Measurements from ENCODE around the gene SYNPO2.

SYNPO2 gene

DNA sequence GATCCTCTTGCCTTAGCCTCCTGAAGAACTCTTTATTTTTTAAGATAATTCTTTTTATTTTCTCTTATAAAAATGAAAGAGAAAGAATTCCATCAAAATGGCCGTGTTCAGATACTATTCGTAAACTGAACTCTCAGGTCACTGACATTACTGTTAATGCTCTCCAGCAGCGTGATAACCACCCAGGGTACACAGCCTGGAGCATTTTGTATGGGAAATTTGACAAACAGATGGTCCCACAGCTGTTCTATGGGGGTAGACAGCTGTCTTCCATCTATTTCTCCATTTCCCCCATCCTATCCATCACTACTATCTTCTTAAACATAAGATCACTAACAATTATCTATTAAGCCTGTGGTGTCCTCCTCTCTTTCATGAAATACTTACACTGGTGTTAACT lies 47.8 kb downstream of the SYNPO2 start:
- DNase-seq: no peak

DNA sequence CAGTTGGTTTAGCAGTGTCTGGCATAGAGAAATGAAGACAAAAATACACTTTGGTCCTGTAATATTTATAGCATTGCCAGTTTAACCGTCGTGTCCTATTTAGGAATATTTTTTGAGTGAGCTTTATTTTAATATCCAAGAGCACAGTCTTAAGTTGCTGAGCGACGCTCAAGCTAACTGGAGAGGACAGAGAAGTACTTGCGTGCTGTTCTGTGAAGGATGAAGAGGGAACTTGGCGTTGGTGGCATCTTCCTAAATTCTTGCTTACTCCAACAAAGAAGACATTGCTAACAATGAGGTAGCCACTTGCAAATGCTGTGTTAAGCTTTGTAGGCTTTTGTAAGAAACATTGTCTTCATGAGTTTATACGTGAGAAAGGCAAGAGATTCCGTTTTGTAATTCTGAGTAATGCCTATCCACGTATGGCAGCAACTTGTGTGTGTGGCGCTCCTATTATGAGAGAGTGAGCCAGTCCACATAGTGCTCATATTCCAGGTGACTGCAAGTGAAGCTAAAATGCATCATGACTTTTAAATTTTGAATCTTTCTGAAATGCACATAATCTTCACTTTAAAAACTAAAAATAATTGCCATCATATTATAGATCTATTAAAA lies 50.6 kb downstream of the SYNPO2 start:
- no peak for DNase-seq

DNA sequence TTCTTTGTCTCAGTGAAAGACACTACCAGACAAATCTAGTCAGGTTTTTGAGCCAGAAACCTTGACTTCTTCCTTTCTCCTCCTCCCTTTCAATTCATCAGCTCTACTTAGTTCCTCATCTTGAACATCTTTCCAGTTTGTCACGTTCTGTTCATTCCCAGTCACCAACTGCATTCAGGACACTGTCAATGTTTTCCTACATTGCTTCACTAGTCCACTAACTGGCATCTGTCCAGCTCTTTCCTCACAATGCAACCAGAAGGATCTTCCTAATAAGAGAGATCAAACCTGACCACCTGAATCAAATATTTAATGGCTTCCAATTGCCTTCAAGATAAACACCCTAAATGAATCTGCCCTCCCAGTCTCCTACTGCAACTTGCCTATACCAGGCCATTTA lies 52.5 kb downstream of the SYNPO2 start:
- no peak for DNase-seq

DNA sequence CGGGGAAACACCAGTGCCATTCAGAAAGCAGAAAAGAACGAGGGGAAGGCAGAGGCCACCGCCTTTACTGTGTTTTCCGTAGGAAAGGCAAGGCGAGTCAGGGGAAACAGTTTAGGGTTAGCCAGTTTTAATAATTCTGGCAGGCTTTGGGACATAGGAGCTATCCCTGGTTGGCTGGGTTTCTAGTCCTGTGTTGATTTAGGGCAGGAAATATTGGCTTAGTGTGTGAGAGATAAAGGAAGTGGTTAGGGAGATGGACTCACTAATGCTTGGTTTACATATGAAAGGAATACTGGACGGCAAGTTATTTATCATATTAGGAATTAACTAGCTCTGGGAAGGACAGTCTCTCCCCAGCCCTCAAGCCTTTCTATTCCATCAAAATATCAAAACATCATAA lies 53.1 kb downstream of the SYNPO2 start:
- DNase-seq: no peak

DNA sequence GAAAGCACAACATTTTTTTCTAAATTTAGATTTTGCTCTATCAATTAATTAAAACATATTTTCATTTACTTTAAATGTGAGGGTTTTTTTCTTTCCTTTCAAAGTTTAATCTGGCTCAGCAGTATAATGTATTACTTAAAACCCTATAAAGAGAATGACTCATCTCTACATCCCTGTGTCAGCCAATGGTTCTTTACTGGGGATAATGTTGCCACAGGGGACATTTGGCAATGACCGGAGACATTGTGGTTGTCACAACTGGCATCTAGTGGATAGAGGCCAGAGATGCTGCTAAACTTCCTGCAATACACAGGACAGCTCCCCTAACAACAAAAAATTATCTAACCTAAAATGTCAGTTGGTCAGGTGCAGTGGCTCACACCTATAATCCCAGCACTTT lies 53.8 kb downstream of the SYNPO2 start:
- DNase-seq: no peak

DNA sequence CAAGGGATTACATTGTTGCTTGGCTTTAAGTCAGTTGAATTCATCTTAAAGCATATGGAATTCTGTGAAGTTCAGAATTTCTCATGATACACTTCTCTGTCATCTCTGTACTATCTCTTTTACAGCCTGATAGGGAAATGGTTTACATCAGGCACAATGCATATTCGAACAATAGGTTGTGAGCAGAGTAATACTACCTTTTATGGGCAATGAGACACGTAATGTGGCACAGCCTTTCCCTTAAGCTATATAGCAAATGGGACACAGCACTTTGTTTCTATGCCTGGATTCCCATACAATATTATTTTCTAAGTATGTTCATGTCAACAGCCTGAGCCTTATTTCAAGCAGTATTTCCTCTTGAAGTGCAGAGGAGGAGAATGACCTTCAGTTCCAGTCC lies 58.4 kb downstream of the SYNPO2 start:
- no peak for DNase-seq

DNA sequence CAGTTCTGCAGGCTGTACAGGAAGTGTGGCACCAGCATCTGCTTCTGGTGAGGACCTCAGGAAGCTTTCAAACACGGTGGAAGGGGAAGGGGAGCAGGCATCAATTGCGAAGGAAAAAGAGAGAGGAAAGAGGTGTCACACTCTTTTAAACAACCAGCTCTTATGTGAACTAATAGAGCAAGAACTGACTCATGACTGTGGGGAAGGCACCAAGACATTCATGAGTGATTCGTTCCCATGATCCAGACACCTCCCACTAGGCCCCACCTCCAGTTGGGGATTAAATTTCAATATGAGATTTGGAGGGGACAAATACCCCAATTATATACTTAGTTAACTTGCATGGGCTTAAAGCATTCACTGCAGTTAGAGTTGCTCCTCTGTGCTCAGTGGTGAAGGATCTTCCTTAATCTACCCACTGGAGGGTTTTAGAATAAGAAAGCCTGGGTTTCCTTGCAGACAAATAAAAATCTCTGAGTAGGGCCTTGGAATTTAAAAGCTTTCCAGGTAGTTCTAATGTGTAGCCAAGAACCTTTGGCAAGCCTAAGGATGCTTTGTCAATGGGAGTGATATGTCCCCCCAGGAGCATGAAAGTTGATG lies 60.0 kb downstream of the SYNPO2 start:
- no peak for DNase-seq

DNA sequence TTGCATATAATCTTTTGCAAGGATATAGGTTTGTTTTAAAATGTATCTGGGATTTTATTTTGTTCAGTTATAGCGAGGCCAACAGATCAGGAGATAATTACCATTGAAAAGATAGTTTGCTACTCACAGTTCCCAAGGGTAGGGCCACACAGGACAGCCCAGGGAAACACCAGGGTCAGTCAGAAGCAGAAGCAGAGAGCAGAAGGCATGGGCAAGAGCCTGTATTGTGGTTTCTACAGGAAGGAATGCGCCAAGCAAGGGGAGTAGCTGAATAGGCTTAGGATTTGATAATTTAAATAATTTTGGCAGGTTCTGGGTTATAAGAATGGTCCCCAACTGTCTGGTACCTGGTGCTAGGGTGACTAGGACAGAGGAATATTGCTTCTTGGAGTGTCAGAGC lies 61.6 kb downstream of the SYNPO2 start:
- DNase-seq: no peak

DNA sequence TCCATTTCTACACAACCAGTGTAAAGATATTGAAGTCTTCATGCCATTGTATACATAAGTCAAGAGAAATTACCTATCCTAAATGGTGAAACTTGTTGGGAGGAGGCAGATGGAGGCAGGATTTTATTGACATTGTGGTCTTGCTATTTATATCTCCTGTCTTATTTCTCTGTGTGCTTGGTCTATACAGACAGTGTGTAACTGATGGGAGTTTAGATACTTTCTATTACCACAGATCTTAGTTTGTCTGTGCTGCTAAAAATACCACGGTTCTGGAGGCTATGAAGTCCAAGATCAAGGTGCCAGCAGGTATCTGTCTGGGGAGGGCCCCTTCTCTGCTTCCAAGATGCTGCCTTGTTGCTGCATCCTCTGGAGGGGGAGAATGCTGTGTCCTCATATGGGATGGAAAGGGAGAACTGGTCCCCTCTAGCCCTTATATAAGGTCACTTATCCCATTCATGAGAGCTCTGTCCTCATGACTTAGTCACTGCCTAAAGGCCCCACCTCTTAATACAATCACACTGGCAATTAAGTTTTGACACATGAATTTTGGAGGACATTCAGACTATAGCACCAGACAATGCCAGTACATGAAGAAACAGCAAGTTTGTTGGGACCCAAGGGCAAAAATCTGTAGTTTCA lies 62.4 kb downstream of the SYNPO2 start:
- no peak for DNase-seq

DNA sequence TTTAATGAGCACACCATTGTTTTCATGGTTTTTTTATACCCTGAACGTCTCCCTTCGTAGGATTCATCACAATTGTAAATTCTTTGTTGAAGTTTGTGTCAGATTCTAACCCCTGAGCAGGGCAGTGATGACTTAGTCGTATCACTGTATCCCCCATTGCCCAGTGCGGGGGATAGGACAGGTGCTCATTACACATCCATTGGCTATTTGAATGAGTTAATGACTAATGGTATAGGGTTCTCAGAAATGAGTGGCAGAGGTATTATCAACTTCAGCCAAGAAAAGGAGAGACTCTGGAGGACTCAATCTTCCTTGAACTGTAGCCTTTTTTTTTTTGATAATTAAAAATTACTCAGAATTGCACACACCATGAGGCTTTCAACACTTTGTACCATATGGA lies 64.6 kb downstream of the SYNPO2 start:
- no peak for DNase-seq

DNA sequence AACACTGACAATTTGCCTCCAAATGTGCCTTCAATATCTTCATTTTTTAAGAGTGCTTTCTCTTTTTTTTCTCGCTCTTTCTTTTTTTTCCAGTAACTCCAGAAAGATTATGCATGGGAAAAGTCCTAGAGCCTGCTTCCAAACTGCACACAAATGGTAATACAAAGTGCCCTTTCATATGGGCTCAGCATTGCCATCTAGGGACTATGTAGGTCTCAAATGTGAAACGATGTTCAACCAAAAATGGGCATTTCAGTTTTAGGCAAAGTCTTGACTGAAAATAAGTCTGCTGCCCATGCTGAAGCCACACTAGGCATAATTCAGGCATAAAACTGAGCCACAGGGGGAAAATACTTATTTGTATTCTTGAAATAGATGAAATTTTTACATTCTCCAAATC lies 65.6 kb downstream of the SYNPO2 start:
- no peak for DNase-seq

DNA sequence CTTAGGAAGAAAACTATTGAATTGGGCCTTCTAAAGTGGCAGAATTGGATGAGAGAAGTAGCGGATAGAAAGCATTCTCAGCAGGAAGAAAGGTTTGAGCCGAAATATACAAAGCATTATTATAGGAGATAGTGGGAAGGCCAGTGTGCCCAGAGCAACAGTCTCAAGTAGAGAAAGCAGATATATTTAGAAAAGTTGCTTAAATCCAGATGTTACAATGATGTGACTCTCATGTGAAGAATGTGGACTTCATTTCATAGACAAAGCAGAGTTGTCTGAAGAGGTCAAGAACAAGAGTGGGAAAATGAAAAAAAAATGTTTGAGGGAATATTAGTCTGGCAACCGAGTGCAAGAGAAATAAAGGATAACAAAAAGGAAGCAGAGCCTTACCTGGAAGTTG lies 66.9 kb downstream of the SYNPO2 start:
- DNase-seq: no peak

DNA sequence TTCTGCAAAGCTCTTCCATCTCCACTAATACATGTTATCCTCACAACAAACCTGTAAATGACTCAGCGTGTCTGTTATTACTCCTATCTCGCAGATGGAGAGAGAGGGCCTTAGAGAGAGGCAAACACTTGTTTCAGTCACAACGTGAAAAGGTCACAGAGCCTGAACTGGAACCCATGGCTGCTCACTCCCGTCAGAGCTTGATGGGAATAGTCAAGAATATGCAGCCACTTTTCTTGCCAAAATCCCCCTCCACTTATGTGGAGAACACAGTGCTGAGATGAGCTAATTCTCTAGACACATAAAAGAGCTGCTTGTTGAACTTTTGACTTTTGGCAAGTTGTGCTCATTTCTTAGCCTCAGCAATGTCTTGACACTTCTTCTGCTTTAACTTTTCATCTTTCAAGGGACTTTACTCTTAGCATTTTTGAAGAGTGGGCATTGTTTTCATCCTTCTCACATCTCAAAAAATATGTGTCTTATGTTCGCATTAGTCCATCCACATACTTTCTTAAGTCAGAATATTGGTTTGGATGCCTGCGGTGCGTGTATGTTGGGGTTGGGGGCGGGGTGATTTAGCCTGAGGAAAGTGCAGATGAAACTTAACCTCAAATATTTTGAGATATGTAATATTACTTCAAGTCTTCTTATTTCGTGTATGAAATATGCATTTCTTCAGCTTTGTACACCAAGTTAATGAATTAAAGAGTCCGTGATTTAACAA lies 69.2 kb downstream of the SYNPO2 start:
- no peak for DNase-seq

DNA sequence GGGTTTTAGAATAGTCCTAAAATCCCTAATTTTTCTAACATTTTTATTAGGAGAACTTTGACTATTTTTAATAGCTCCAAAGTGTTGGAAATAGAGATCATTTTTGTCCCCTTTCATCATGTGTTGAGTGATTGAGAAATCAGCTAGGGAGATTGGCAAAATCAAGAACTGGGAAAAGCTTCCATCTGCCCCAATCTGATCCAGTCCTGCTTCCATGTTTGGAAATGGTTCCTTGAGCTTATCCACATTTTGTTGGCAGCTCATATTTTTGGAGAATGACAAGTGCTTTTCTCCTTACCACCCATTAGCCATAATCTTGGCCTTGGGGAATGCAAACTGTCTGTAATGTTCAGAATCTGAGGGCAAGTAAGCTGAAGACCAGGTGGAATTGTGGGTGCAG lies 73.9 kb downstream of the SYNPO2 start:
- no peak for DNase-seq

DNA sequence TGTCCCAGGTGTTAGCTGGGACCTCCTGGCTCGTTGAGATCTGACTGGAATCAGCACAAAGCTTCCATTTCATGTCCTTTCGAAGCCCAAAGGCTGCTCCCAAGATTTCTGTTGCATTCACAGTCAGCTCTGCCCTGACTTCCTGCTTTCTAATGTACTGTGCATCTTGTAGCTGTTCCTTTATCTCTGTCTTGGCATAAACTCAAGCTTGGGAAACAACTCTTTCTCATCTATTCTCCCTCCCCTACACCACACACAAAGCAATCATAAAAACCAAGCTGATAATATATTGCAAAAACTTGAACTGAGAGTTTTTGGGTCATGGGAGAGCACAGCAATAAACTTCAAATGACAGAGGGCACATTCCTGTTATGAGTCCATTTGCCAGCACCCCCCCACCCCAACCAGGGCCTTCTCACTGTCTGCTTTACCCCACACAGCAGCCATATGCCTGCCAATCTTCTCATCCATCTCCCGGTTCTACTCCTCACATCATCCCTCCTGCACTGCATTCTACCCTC lies 76.3 kb downstream of the SYNPO2 start:
- DNase-seq: no peak

DNA sequence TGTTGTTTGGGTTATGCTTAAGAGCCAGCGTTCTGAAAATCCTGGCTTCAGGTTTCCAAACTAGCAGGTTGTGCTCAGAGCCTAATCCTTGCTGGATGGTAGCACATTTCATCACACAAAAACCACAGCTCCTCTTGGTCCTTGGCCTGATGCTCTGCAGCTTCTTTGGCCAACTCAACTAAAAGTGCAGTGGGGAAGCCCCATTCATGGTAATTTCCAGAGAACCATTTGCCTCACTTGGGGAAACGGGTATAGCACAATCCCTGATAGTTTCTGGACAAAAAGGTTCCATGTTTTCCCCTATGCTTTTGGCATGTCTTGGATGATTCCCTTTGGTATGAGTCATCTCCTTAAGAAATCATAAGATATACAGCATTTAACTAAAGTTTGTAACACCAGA lies 78.7 kb downstream of the SYNPO2 start:
- DNase-seq: no peak

DNA sequence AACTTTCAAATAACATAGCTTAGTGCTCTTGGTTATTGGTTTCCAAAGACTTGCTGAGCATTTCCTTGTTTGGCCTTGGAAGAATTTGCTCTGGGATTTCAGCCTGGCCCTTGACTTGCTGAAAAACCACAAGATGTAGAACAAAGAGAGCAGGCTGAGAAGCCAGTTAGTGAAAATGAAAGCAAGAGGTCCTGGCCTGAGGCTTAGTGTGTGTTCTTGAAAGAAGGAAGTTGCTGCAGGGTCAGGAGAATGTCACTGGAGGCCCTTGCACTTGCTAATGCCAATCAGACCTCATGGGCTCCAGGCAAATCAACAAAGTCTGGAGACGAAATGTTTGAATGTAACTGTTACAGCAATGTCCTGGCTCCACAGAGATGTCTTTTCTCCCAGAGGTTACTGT lies 79.4 kb downstream of the SYNPO2 start:
- DNase-seq: peak; percentile 9

DNA sequence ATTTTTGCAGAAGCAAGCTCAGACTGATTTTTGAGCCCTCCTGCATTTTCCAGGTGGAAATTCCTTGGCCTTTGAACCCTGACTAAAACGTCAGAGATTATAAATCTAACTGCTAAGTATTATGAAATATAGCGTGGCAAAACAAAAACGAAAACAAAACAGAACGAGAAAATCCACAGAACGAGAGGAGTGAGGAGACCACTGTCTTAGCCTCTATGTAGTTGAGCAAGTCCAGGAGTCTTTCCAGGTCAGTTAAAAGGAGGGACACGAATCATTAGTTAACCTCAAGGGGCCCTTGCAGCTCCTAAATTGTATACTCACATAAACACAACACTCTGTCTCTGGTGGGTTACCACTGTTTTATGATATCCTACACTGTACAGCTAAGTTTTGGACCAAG lies 80.2 kb downstream of the SYNPO2 start:
- no peak for DNase-seq

DNA sequence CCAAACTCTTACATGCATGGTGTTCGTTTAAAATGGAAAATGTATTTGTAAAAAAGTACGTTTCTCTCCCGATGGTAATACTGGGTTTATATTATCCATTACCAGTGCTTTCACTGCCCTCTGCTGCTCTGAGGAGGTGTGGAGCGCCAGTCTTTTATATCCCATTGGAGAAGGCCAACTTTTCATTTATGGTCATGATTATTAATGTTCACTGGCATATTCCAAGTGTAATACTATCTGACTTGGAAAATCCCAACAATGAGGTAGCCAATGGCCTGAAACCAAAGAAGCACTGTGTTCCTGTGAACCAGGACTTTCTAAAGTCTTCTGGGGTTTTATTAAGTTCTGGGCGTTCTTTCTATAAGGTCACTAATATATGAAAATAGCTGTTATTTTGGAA lies 80.7 kb downstream of the SYNPO2 start:
- DNase-seq: no peak

DNA sequence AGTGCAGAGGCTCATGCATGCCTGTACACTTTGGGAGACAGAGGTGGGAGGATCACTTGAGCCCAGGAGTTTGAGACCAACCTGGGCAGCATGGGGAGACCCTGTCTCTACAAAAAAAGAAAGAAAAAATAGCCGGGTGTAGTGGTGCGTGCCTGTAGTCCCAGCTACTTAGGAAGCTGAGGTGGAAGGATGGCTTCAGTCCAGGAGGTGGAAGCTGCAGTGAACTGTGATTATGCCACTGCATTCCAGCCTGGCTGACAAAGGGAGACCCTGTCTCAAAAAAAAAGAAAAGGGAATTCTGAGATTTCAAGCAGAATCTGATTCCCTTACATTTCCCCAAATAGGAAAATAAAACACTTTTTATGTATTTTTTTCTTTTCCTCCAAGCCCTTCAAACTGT lies 83.5 kb downstream of the SYNPO2 start:
- DNase-seq: no peak

DNA sequence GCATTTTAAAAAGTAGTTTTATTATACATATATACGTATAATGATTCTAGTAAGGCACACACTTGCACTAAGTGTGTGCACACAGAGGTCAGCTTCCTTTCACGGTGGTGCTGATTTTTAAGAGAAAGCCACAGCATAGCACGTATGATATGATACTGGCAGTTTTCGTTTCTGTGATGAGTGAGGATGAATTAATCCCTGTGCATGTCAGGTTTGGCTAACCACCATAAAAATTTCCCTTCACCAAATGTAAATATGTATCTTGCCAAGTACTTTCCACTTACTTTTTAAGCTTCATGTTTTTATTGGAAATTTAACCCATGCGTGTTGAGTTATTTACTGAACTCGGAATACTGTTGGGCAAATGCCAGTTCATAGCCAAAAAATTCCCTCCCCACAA lies 84.6 kb downstream of the SYNPO2 start:
- DNase-seq: no peak

DNA sequence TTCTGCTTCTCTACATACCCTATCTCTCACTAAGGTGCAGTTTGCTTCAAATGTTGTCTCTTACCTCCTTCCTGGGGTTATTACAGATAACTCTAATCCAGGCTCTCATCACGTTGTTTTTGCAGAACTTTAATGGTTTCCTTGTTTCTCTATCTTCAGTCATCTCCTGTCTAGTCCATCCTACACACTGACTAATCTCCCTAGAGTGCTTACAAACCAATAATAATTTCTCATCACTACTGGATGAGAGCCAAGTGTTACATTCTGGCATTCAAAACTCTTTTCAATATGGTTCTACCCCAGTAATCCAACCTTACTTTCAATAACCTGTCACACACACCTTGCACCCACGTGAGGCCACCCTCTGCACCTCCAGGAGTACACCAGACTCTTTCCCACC lies 86.1 kb downstream of the SYNPO2 start:
- DNase-seq: no peak

DNA sequence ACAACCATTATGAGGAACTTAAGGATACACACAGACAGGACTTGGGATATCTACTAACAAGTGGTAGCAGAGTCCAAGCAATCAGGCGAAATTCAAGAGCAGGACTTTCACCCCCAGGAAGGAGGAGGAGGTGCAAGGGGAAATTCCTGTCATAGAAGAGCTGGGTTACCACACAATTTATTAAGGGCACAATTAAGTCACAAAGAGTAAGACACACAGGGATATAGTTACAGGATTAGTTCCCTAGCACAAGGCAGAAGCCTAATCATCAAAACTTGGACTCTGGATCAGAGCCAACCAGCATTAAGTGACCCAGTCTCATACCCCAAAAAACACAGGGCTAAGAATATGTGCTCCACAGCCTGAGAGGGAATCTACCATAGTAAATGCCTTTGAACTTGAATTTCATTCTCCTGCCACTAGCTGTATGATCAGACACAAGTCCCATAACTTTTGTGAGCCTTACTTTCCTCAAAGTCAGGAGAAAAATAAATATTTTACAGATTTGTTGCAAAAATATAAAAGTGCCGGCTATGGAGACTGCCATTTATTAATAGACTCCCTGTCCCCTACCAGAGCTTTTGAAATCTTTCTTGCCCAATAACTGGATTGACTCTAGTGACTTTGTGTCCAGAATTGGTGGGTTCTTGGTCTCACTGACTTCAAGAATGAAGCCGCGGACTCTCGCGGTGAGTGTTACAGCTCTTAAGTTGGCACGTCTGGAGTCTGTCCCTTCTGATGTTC lies 87.0 kb downstream of the SYNPO2 start:
- DNase-seq: no peak
